Astrocyte of the cerebellum (primary cell): ENCODE measurements around the gene CTXND2.

Source experiments
- DNase-seq: peaks from one replicate; pipeline ENCODE4 v3.0.0-alpha.2; 2011; ENCODE audit warnings: low read depth
- H3K4me3 ChIP-seq: 2 replicates; pipeline ENCODE4 v1.5.1; 2011; ENCODE audit warnings: mild to moderate bottlenecking, low read depth, low read length, moderate library complexity
- CTCF ChIP-seq: IDR thresholded peaks from 2 replicates; pipeline ENCODE4 v1.5.1; 2012; ENCODE audit warnings: low read length, low read depth, moderate library complexity, mild to moderate bottlenecking; ENCODE audit errors: missing control alignments
- in situ Hi-C: cut with HindIII; loops from 2 replicates; pipeline ENCODE4 v1.10.0; 2017; ENCODE audit warnings: low sequenced_read_pairs

Gene CTXND2

GRCh38 chr1:150906813-150907212 lies 19.9 kb downstream of the CTXND2 start:
- no peak for DNase-seq
- TF ChIP-seq CTCF, result no peak
- no peak overlapping the region for H3K4me3 ChIP-seq
- in situ Hi-C loops, result no loop called here

GRCh38 chr1:150909585-150910180 lies 22.7 kb downstream of the CTXND2 start:
- in situ Hi-C loops, result no loop called here
- DNase-seq, result no peak
- no peak overlapping the region for H3K4me3 ChIP-seq
- no peak for TF ChIP-seq CTCF

- H3K4me3 ChIP-seq, result no peak overlapping the region
- no peak for DNase-seq
- in situ Hi-C loops, result no loop called here
- TF ChIP-seq CTCF, result no peak
These were observed 25.7 kb downstream of the CTXND2 start for GRCh38 chr1:150912623-150913022.

GRCh38 chr1:150917387-150917786 lies 30.5 kb downstream of the CTXND2 start:
- TF ChIP-seq CTCF, result no peak
- no peak overlapping the region for H3K4me3 ChIP-seq
- in situ Hi-C loops, result no loop called here
- no peak for DNase-seq

GRCh38 chr1:150922519-150922975 lies 35.6 kb downstream of the CTXND2 start:
- peak; percentile 79 for TF ChIP-seq CTCF
- no peak overlapping the region for H3K4me3 ChIP-seq
- in situ Hi-C loops, result no loop called here
- peak; percentile 67 for DNase-seq

GRCh38 chr1:150925080-150925479 lies 38.1 kb downstream of the CTXND2 start:
- no peak overlapping the region for H3K4me3 ChIP-seq
- DNase-seq, result no peak
- in situ Hi-C loops, result no loop called here
- TF ChIP-seq CTCF, result no peak
